Chondrocyte (in vitro differentiated cells): ENCODE data around the gene MYL3. TPM values are rescaled to one million over a fixed set of nuclear protein-coding genes. Genes with fewer than 3 reads are reported as not detected.
"Not testable (repeated sequence)": the region's sequence is repeated elsewhere in the genome, so short reads cannot be mapped to it uniquely, and the experiment has no call there.

Experiments
- DNase-seq: peaks from one replicate; pipeline ENCODE4 v3.0.0; 2021; ENCODE audit warnings: mixed read lengths, low spot score
- H3K27ac Mint-ChIP-seq: one replicate; pipeline ENCODE4 v1.8.0; 2021; ENCODE audit warnings: mild to moderate bottlenecking, moderate library complexity, mixed read lengths; ENCODE audit not compliant: unreplicated experiment
- H3K27me3 Mint-ChIP-seq: 2 replicates; pipeline ENCODE4 v1.8.0; 2021; ENCODE audit warnings: low read depth, mixed read lengths
- H3K36me3 Mint-ChIP-seq: 2 replicates; pipeline ENCODE4 v1.8.0; 2021; ENCODE audit warnings: low read depth, mixed read lengths
- H3K4me1 Mint-ChIP-seq: 2 replicates; pipeline ENCODE4 v1.8.0; 2021; ENCODE audit warnings: low read depth, mild to moderate bottlenecking, mixed read lengths
- H3K4me3 Mint-ChIP-seq: one replicate; pipeline ENCODE4 v1.8.0; 2021; ENCODE audit warnings: mild to moderate bottlenecking, moderate library complexity, mixed read lengths; ENCODE audit not compliant: unreplicated experiment
- H3K9me3 Mint-ChIP-seq: 2 replicates; pipeline ENCODE4 v1.8.0; 2021; ENCODE audit warnings: low read depth, mixed read lengths
- CTCF ChIP-seq: fragments of 200-600 bp; sonication (generic); IDR thresholded peaks from 2 replicates; pipeline ENCODE4 v1.5.0; 2021; ENCODE audit warnings: antibody characterized with exemption, mild to moderate bottlenecking, moderate library complexity
- total RNA-seq: library from RNA; stranded (reverse); gene quantifications from 3 replicates; pipeline ENCODE4 v1.2.1, GENCODE V29; 2021

MYL3 gene
- total RNA-seq, 1 donor from 2014 or later: 0.22 TPM

DNA sequence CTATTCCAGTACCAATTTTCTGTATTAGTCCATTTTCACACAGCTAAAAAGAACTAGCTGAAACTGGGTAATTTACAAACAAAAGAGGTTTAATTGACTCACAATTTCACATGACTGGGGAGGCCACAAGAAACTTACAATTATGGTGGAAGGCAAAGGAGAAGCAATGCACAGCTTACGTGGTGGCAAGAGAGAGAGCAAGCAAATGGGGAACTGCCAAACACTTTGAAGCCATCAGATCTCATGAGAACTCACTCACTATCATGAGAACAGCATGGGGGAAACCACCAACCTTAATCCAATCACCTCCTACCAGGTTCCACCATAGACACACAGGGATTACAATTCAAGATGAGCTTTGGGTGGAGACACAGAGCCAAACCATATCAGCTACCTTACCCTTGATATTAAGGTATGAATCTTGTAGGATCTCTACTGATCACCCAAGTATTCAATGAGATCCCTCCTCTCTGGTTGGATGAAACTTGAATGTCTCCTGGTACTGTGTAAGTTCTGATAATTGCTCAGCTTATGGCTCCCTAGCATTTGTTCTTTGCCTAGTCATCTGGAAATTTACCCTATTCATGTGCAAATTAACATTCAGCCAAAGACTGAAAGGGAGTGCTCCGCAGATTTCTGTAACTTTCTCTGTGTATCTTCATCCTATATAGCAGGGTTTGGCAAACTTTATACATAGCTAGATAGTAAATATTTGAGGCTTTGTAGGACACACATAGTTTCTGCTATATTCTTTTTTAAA, 38.9 kb downstream of the MYL3 start:
- peaks cover 27% of the 10 kb centered on the region for H3K27me3 Mint-ChIP-seq
- H3K4me1 Mint-ChIP-seq: no peaks in the 10 kb centered on the region
- no peak for DNase-seq
- no peak for TF ChIP-seq CTCF
- no peak overlapping the region for H3K4me3 Mint-ChIP-seq
- H3K27ac Mint-ChIP-seq: no peak overlapping the region
- H3K36me3 Mint-ChIP-seq: peaks cover 5% of the 10 kb centered on the region
- H3K9me3 Mint-ChIP-seq: peaks cover 21% of the 10 kb centered on the region

- not testable (repeated sequence) for H3K27ac Mint-ChIP-seq, H3K36me3 Mint-ChIP-seq
Observed at GRCh38 chr3:46823314-46823713, 39.9 kb downstream of the MYL3 start.

GRCh38 chr3:46821553-46821952, 41.7 kb downstream of the MYL3 start:
- H3K36me3 Mint-ChIP-seq: peaks cover 5% of the 10 kb centered on the region
- no peak overlapping the region for H3K27ac Mint-ChIP-seq
- TF ChIP-seq CTCF: no peak
- DNase-seq: no peak
- H3K4me1 Mint-ChIP-seq: no peaks in the 10 kb centered on the region
- peaks cover 21% of the 10 kb centered on the region for H3K9me3 Mint-ChIP-seq
- no peak overlapping the region for H3K4me3 Mint-ChIP-seq
- peaks cover 31% of the 10 kb centered on the region for H3K27me3 Mint-ChIP-seq

More at GRCh38 chr3:46823314-46823713, 39.9 kb downstream of the MYL3 start:
- not testable (repeated sequence) for H3K4me1 Mint-ChIP-seq, H3K4me3 Mint-ChIP-seq, DNase-seq
- peaks cover 21% of the 10 kb centered on the region for H3K9me3 Mint-ChIP-seq
- peaks cover 33% of the 10 kb centered on the region for H3K27me3 Mint-ChIP-seq

DNA sequence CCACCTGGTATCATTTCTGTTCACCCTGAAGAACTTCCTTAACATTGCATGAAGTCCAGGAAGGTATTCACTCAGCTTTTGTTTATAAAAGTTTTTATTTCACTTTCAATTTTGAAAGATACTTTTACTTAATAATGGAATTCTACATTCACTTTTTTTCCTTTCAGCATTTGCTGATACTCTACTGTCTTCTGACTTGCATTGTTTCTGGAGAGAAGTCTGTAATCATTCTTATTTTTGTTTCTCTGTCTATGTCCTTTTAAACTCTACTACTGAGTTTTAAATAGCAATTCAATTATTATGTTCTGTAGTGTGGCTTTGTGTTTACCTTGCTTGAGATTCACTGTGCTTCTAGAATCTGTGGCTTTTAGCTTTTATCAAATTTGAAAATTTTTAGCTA, 42.4 kb downstream of the MYL3 start:
- Mint-ChIP-seq H3K4me3 (no peak overlapping the region), H3K27ac (no peak overlapping the region), H3K9me3 (peaks cover 21% of the 10 kb centered on the region), H3K36me3 (peaks cover 5% of the 10 kb centered on the region), H3K4me1 (no peaks in the 10 kb centered on the region), H3K27me3 (peaks cover 32% of the 10 kb centered on the region)
- no peak for TF ChIP-seq CTCF
- no peak for DNase-seq

GRCh38 chr3:46812237-46812791, 50.9 kb downstream of the MYL3 start:
- Mint-ChIP-seq H3K27me3 (peaks cover 32% of the 10 kb centered on the region), H3K4me3 (peak overlapping the region; percentile 68), H3K36me3 (no peaks in the 10 kb centered on the region), H3K4me1 (peaks cover 4% of the 10 kb centered on the region), H3K27ac (no peak overlapping the region), H3K9me3 (no peaks in the 10 kb centered on the region)
- no peak for TF ChIP-seq CTCF
- no peak for DNase-seq
